ENCODE results near the gene PRX. TPM values are rescaled to one million over a fixed set of nuclear protein-coding genes. Genes with fewer than 3 reads are reported as not detected.

The PRX gene
- total and polyA plus RNA-seq, 8 donors, result 11.5 to 20.0 (median 14.2) TPM

GRCh38 chr19:40419066-40419612 lies 6.0 kb upstream of the PRX start:
- DNase-seq (no peak), ATAC-seq (no peak)
- Histone ChIP-seq H3K27ac (peak overlapping the region in 1 of 2 donors; percentile 98), H3K4me1 (peaks cover 24 to 91% of the 10 kb centered on the region in 2 donors), H3K27me3 (no peaks in the 10 kb centered on the region), H3K9me3 (no peaks in the 10 kb centered on the region), H3K4me3 (no peak overlapping the region), H3K36me3 (peaks cover 0 to 21% of the 10 kb centered on the region in 2 donors)
- intact Hi-C loops (cut with DNase I), result no loop called here
- no peak for TF ChIP-seq CTCF (IDR thresholded peaks at IDR 0.05)

GRCh38 chr19:40418040-40418439 lies 4.9 kb upstream of the PRX start:
- intact Hi-C loops (cut with DNase I), result no loop called here
- no peak overlapping the region for H3K4me3 ChIP-seq
- no peaks in the 10 kb centered on the region for H3K9me3 ChIP-seq
- no peak for TF ChIP-seq CTCF (IDR thresholded peaks at IDR 0.05)
- H3K36me3 ChIP-seq, result peaks cover 0 to 17% of the 10 kb centered on the region in 2 donors
- peak overlapping the region; percentile 73 to 74 for H3K27ac ChIP-seq
- DNase-seq (no peak), ATAC-seq (no peak)
- no peaks in the 10 kb centered on the region for H3K27me3 ChIP-seq
- peaks cover 13 to 85% of the 10 kb centered on the region in 2 donors for H3K4me1 ChIP-seq

GRCh38 chr19:40417643-40417981 lies 4.4 kb upstream of the PRX start:
- no peaks in the 10 kb centered on the region for H3K9me3 ChIP-seq
- intact Hi-C loops (cut with DNase I), result no loop called here
- no peak overlapping the region for H3K4me3 ChIP-seq
- no peaks in the 10 kb centered on the region for H3K27me3 ChIP-seq
- peaks cover 0 to 12% of the 10 kb centered on the region in 2 donors for H3K36me3 ChIP-seq
- peak overlapping the region; percentile 73 to 74 for H3K27ac ChIP-seq
- DNase-seq (no peak), ATAC-seq (no peak)
- TF ChIP-seq CTCF (IDR thresholded peaks at IDR 0.05), result no peak
- peaks cover 9 to 80% of the 10 kb centered on the region in 2 donors for H3K4me1 ChIP-seq

- H3K27me3 ChIP-seq, result no peaks in the 10 kb centered on the region
- intact Hi-C loops (cut with DNase I), result no loop called here
- TF ChIP-seq CTCF (IDR thresholded peaks at IDR 0.05), result no peak
- H3K27ac ChIP-seq, result peak overlapping the region; percentile 73 to 74
- no peaks in the 10 kb centered on the region for H3K9me3 ChIP-seq
- no peak overlapping the region for H3K4me3 ChIP-seq
- ATAC-seq (no peak), DNase-seq (peak in 2 of 4 donors; percentile 73 to 81)
- peaks cover 6 to 75% of the 10 kb centered on the region in 2 donors for H3K4me1 ChIP-seq
- peaks cover 0 to 7% of the 10 kb centered on the region in 2 donors for H3K36me3 ChIP-seq
Measured at GRCh38 chr19:40416918-40417642, 3.9 kb upstream of the PRX start.

- Histone ChIP-seq H3K27me3 (no peaks in the 10 kb centered on the region), H3K36me3 (no peaks in the 10 kb centered on the region), H3K4me3 (no peak overlapping the region), H3K9me3 (no peaks in the 10 kb centered on the region), H3K4me1 (peaks cover 0 to 66% of the 10 kb centered on the region in 2 donors), H3K27ac (peak overlapping the region in 1 of 2 donors; percentile 74)
- DNase-seq (no peak), ATAC-seq (no peak)
- TF ChIP-seq CTCF (IDR thresholded peaks at IDR 0.05), result no peak
- intact Hi-C loops (cut with DNase I), result no loop called here
Measured at GRCh38 chr19:40415768-40416167, 2.6 kb upstream of the PRX start.
